NT2/D1 (cell line): ENCODE data around the gene HMGB4.

Experiments
- DNase-seq: peaks from one replicate; pipeline ENCODE4 v3.0.0-alpha.2; 2011; ENCODE audit warnings: low read depth, low spot score
- H3K27me3 ChIP-seq: 2 replicates; pipeline ENCODE4 v1.6.0; 2011; ENCODE audit warnings: mild to moderate bottlenecking; ENCODE audit not compliant: insufficient read length, insufficient read depth
- H3K36me3 ChIP-seq: 2 replicates; pipeline ENCODE4 v1.6.1; 2011; ENCODE audit warnings: mild to moderate bottlenecking, low read length, mixed read lengths; ENCODE audit not compliant: insufficient read depth, insufficient read length
- H3K4me1 ChIP-seq: 2 replicates; pipeline ENCODE4 v1.5.1; 2011; ENCODE audit not compliant: insufficient read depth, insufficient read length
- H3K4me3 ChIP-seq: 2 replicates; pipeline ENCODE4 v1.5.1; 2011; ENCODE audit warnings: low read depth; ENCODE audit not compliant: insufficient read length
- H3K9ac ChIP-seq: 2 replicates; pipeline ENCODE4 v1.6.0; 2011; ENCODE audit warnings: low read depth; ENCODE audit not compliant: insufficient read length
- H3K9me3 ChIP-seq: 2 replicates; pipeline ENCODE4 v1.5.1; 2011; ENCODE audit warnings: mild to moderate bottlenecking, low read length; ENCODE audit not compliant: insufficient read depth
- SUZ12 ChIP-seq: IDR thresholded peaks from 2 replicates; pipeline ENCODE4 v1.6.1; 2011; ENCODE audit not compliant: insufficient read length, insufficient read depth; ENCODE audit errors: extremely low read depth
- YY1 ChIP-seq: IDR thresholded peaks from 2 replicates; pipeline ENCODE4 v1.6.1; 2011; ENCODE audit not compliant: insufficient read length, insufficient read depth
- ZNF274 ChIP-seq: IDR thresholded peaks from 2 replicates; pipeline ENCODE4 v1.6.1; 2011; ENCODE audit warnings: mild to moderate bottlenecking, low read depth, low read length

Gene HMGB4

DNA sequence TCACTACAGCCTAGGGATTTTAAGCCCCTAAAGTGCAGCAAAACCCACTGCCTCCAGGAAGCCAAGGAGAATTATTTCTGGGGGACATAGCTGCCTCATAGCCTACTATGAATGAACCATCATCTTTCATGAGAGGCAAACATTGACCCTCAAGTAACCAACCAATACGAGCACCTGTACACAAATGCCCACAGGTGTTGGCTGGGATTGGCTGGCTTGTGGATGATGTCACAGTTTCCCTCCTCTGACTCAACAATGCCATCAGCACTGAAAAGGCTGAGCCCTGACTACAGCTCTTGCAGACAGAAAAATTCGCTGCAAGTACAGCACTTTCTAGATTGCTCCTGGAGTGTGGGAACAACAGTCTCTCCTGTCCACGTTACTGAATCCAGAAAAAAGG, at the start of gene HMGB4:
HMGB4 (plus strand) TSS at position 301 of the 400 bp plus-strand sequence. CDS start 113 bp downstream, outside the sequence.
- TF ChIP-seq ZNF274 (no peak), SUZ12 (no peak), YY1 (no peak)
- Histone ChIP-seq H3K9ac (no peak within 1 kb of the TSS), H3K4me3 (no peak within 1 kb of the TSS), H3K4me1 (no peaks in the 10 kb centered on the region), H3K9me3 (peaks cover 7% of the 10 kb centered on the region; the same call in 1 of the 2 replicates), H3K27me3 (no peaks in the 10 kb centered on the region), H3K36me3 (no peaks in the 10 kb centered on the region)
- DNase-seq = no peak

DNA sequence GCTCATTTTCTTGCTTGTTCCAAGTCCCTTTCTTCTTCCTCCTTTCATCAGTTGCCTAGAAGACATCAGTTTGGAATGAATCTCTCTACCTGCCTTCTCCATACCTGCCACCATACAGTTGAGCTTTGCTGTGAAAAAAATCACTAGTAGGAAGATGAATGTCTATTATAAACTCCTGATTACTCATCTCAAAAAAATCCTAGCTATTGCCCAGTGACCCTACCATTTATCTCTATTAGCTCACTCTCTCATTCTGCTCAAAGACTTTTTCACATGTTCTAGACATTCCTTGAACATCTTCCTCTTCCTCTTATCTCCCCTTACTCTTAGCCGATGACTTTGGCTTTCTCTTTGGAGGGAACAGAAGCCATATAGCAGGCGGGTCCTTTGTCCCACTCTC, 49.7 kb upstream of the HMGB4 start:
- H3K9me3 ChIP-seq = peaks cover 4% of the 10 kb centered on the region
- no peak overlapping the region for H3K4me3 ChIP-seq
- no peak for DNase-seq
- H3K4me1 ChIP-seq = no peaks in the 10 kb centered on the region
- TF ChIP-seq YY1 (no peak), ZNF274 (no peak), SUZ12 (no peak)
- no peaks in the 10 kb centered on the region for H3K27me3 ChIP-seq
- no peaks in the 10 kb centered on the region for H3K36me3 ChIP-seq
- no peak overlapping the region for H3K9ac ChIP-seq

DNA sequence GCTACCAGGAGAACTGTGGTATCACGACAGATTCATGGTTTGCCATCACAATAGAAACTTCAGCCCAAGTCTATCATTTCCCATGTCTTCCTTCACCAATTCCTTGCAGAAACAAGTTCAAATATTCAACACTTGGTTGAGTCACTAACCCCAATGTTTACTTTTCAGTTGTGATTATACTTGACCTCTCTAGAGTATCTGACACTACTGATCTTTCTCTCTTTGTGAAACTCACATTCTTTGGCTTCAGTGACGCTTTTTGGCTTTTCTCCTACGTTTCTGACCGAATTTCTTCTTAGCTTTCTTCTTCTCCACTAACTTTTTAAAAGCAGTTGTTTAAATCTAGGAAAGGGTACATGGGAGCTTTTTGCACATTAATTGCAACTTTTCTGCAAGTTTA, 48.8 kb upstream of the HMGB4 start:
- no peak for TF ChIP-seq ZNF274
- TF ChIP-seq YY1 = no peak
- TF ChIP-seq SUZ12 = no peak
- Histone ChIP-seq H3K27me3 (no peaks in the 10 kb centered on the region), H3K36me3 (no peaks in the 10 kb centered on the region), H3K9me3 (no peaks in the 10 kb centered on the region), H3K4me3 (no peak overlapping the region), H3K4me1 (no peaks in the 10 kb centered on the region), H3K9ac (no peak overlapping the region)
- no peak for DNase-seq

DNA sequence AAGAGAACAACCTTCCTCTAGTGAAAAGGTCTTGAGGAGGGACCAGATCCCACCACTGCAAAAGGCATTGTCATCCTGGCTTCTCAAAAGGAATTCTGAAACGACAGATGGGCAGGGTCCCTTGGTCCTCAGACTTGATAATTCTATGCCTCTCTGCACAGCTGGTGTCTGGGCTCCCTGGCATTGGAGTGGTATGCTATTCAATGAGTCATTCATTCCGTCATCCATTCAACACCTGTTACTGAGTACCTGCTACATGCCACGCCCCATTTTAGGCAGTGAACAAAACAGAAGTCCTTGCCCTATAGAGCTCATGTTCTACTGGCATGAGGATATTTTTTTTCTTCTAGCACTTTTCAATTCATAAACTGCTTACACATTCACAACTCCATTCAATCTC, 45.8 kb upstream of the HMGB4 start:
- no peak for DNase-seq
- H3K36me3 ChIP-seq = no peaks in the 10 kb centered on the region
- no peak overlapping the region for H3K9ac ChIP-seq
- no peaks in the 10 kb centered on the region for H3K9me3 ChIP-seq
- H3K4me1 ChIP-seq = no peaks in the 10 kb centered on the region
- TF ChIP-seq ZNF274 (no peak), SUZ12 (no peak), YY1 (no peak)
- no peak overlapping the region for H3K4me3 ChIP-seq
- H3K27me3 ChIP-seq = no peaks in the 10 kb centered on the region

DNA sequence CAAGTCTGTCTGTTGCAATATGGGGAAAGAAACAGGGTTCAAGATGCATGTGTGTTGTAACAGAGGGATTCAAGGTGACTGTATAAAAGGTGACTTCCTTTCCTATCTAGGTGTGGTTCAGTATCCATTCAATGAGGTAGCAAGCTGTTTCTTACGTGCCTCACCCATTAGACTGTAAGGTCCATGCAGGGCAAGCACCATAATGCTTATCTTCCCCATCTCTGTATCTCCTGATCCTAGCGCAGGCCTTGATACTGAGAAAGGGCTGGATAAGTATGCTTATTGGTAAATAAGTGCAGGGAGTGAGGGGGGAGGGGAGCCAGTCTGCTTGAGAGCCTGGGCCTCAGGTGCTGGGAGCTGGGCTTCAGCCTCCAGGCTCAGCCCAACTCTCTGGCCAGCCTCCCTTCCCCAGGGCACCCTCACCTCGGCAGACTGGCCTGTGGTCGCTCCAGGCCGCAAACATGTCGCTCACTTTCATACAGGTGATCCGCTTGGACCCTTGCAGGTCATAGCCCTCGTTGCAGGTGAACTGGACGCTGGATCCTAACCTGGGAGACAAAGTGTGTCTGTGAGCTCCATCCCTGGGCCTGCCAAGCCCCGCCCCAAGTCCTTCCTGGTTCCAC, 44.5 kb upstream of the HMGB4 start:
- Histone ChIP-seq H3K27me3 (no peaks in the 10 kb centered on the region), H3K4me3 (no peak overlapping the region), H3K9me3 (no peaks in the 10 kb centered on the region), H3K9ac (no peak overlapping the region), H3K4me1 (no peaks in the 10 kb centered on the region), H3K36me3 (no peaks in the 10 kb centered on the region)
- TF ChIP-seq YY1 (no peak), SUZ12 (no peak), ZNF274 (no peak)
- DNase-seq = no peak

GRCh38 chr1:33819913-33820311, 44.0 kb upstream of the HMGB4 start:
- TF ChIP-seq SUZ12 (no peak), ZNF274 (no peak), YY1 (no peak)
- no peaks in the 10 kb centered on the region for H3K27me3 ChIP-seq

GRCh38 chr1:33820804-33821203, 43.1 kb upstream of the HMGB4 start:
- no peak overlapping the region for H3K9ac ChIP-seq
- no peak for TF ChIP-seq YY1
- no peak for TF ChIP-seq SUZ12
- TF ChIP-seq ZNF274 = no peak
- no peak overlapping the region for H3K4me3 ChIP-seq
- no peaks in the 10 kb centered on the region for H3K36me3 ChIP-seq
- H3K27me3 ChIP-seq = no peaks in the 10 kb centered on the region
- DNase-seq = no peak
- no peaks in the 10 kb centered on the region for H3K9me3 ChIP-seq
- H3K4me1 ChIP-seq = no peaks in the 10 kb centered on the region

More at GRCh38 chr1:33819913-33820311, 44.0 kb upstream of the HMGB4 start:
- Histone ChIP-seq H3K4me1 (no peaks in the 10 kb centered on the region), H3K4me3 (no peak overlapping the region), H3K36me3 (no peaks in the 10 kb centered on the region), H3K9me3 (no peaks in the 10 kb centered on the region), H3K9ac (no peak overlapping the region)
- no peak for DNase-seq

- Histone ChIP-seq H3K4me1 (no peaks in the 10 kb centered on the region), H3K36me3 (no peaks in the 10 kb centered on the region), H3K9ac (no peak overlapping the region), H3K9me3 (no peaks in the 10 kb centered on the region), H3K4me3 (no peak overlapping the region), H3K27me3 (no peaks in the 10 kb centered on the region)
- DNase-seq = no peak
- TF ChIP-seq ZNF274 (no peak), SUZ12 (no peak), YY1 (no peak)
Measured at GRCh38 chr1:33821291-33821690, 42.6 kb upstream of the HMGB4 start.
